IPS-18c (cell line): ENCODE results near the gene PLK2.

Source experiments
- H3K4me3 ChIP-seq: 2 replicates; pipeline ENCODE4 v1.7.0; 2013; ENCODE audit warnings: low read depth, mild to moderate bottlenecking, low read length, moderate library complexity; ENCODE audit not compliant: insufficient read depth
- H3K9me3 ChIP-seq: one replicate; pipeline ENCODE4 v1.6.1; 2013; ENCODE audit warnings: mild to moderate bottlenecking, low read length, moderate library complexity; ENCODE audit not compliant: control insufficient read depth, insufficient read depth

The PLK2 gene

DNA sequence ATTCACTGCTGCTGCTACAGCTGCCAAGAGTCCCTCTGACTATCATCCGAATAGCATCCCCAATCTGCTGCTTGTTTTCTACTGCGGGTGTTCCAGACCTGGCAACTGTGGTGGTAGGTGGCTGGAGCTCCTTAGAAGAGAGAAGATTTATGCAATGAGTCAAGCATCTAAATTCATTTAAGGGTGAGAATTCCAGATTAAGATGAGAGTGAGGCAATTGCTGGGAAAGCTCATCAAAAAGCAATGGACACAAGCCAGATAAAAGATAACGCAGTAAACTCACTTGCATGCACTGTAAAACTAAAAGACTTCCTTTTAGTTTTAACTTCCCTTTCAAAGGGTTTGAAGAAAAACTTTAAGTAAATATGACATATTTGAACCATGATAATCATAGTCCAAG lies 3.9 kb downstream of the PLK2 start:
- H3K9me3 ChIP-seq: no peaks in the 10 kb centered on the region
- no peak overlapping the region for H3K4me3 ChIP-seq

DNA sequence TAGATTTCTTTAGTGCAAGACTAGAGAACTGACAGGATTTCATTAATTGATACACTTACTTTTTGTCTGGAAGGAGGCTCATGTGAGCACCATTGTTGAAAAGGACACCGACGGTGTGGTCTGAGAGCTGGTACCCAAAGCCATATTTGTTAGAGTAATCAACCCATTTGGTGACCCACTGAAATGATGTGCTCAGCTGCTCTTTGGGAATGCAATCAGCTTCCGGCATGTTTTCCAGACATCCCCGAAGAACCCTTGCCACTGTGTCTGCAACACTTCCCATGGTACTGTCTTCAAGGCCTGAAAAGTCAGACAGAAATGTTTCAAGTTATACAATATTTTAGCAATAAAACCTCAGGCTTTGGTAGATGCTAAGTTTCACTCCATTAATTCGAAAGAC lies 4.4 kb downstream of the PLK2 start:
- Histone ChIP-seq H3K9me3 (no peaks in the 10 kb centered on the region), H3K4me3 (no peak overlapping the region)

- no peaks in the 10 kb centered on the region for H3K9me3 ChIP-seq
- no peak overlapping the region for H3K4me3 ChIP-seq
These were observed 4.8 kb downstream of the PLK2 start for GRCh38 chr5:58455066-58455465.

DNA sequence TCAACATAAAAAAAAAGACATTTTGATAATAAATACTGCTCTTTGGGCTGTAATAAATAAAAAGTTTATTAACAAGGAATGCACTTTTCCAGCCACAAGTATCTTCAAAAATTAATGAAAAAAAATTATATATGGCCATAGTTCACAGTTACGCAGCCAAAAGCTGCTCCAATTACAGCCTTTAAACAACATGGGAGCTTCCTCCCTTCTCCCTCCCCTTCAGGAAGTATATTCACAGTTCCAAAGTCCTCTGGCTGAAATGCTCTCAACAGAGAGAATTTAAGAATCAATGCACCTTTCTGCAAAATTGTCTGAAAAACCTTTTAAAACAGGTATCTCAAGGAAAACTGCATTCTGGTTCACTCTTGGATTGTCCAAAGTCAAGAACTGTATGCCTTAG lies 5.9 kb downstream of the PLK2 start:
- Histone ChIP-seq H3K9me3 (no peaks in the 10 kb centered on the region), H3K4me3 (no peak overlapping the region)

- H3K9me3 ChIP-seq: no peaks in the 10 kb centered on the region
- no peak overlapping the region for H3K4me3 ChIP-seq
These were observed 6.6 kb downstream of the PLK2 start for GRCh38 chr5:58453306-58453705.

DNA sequence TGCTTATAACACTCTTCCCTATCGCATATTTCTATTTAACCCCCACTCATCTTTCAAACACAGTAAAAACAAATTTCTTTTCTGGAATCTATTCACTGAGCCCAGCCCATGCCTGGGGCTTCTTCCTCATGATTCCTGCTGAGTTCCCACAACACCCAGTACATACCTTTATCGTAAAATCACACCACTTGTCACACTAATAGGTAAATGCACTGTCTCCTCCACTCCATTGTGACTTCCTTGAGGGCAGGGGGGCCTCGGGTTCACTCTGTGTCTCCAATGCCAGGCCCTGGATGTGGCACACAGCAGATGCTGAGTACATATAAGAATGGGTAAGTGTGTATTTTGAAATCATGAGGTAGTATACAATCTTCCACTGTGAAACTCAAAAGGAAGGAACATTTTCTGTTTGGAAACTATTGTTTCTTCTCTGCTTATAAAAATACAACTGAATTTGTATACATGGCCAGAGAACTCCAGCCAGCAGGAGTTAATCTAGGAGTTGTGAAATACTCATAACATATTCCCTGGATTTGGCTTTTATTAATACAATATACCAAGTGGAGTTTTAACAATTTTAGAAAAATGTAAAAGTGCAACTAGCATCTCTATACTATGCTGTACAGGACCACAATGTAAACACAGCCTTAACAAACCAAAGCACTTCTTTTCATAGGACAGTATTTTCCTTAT lies 7.2 kb downstream of the PLK2 start:
- no peaks in the 10 kb centered on the region for H3K9me3 ChIP-seq
- H3K4me3 ChIP-seq: no peak overlapping the region

GRCh38 chr5:58451732-58452565 lies 7.9 kb downstream of the PLK2 start:
- no peak overlapping the region for H3K4me3 ChIP-seq

GRCh38 chr5:58450811-58451629 lies 8.9 kb downstream of the PLK2 start:
- Histone ChIP-seq H3K9me3 (no peaks in the 10 kb centered on the region), H3K4me3 (no peak overlapping the region)

More at GRCh38 chr5:58451732-58452565, 7.9 kb downstream of the PLK2 start:
- no peaks in the 10 kb centered on the region for H3K9me3 ChIP-seq

DNA sequence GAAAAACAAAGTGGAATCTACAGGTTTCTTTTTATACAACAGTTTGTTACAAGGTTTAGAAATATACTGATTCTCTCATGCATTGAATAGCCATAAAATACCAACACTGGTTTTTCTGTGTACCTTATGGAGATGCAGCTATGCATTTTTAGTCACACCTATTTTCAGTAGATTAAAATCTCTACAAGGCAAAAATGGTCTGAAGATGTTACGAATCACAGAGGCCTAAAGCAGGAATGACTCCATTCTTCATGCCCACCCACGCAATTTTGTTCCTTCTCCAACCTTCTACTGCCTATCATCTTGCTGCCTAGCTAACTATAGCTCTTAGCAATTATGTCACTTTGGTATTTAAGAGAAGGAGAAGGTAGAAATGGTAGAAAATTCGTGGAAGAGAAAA lies 9.9 kb downstream of the PLK2 start:
- no peak overlapping the region for H3K4me3 ChIP-seq
- H3K9me3 ChIP-seq: no peaks in the 10 kb centered on the region

GRCh38 chr5:58447226-58447625 lies 12.7 kb downstream of the PLK2 start:
- no peak overlapping the region for H3K4me3 ChIP-seq
- H3K9me3 ChIP-seq: no peaks in the 10 kb centered on the region

GRCh38 chr5:58446024-58446423 lies 13.9 kb downstream of the PLK2 start:
- no peaks in the 10 kb centered on the region for H3K9me3 ChIP-seq

DNA sequence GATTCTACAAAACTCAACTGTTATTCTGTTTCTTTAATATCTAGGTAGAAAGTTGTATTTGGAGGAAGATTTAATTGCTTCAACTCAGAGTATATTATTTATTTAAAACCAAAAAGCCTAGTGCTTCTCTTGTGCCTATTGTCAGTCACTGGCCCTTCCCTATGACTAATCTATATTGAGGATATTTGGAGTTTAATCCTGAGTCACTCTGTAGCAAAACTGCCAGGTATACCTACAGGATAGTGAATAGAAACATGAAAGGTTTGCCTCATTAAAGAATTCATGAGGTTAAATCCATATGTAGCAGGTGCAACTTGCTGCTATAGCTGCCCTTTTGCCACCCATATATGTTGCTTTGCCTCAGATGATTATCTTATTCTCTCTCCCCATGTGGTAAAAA lies 15.1 kb downstream of the PLK2 start:
- H3K4me3 ChIP-seq: no peak overlapping the region
- H3K9me3 ChIP-seq: no peaks in the 10 kb centered on the region

More at GRCh38 chr5:58446024-58446423, 13.9 kb downstream of the PLK2 start:
- no peak overlapping the region for H3K4me3 ChIP-seq

DNA sequence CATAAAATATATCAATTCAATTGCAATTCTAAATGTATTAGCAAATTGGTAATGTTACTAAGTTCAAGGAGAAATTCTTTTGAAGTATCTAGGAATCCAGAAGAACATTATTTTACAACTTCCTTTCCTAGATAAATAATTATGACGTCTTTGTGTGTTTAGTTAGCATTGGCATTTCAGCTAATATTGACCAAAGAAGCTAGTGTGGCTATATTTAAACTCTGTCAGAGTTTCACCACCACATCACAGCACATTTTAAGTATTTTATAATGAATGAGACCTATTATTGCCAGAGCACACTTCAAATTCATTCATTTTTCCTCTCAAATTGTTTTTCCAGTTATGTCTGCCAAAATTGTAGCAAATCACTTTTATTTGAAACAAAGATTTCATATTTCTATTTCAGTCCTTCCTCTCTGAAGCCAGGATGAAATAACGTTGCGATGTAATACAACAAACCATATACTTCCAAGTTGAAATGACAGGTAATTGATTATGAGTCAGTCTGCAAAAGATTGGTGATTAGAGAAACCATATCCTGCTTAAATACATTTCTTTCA lies 18.9 kb downstream of the PLK2 start:
- Histone ChIP-seq H3K9me3 (no peaks in the 10 kb centered on the region), H3K4me3 (no peak overlapping the region)

GRCh38 chr5:58439094-58439644 lies 20.7 kb downstream of the PLK2 start:
- H3K9me3 ChIP-seq: no peaks in the 10 kb centered on the region
- no peak overlapping the region for H3K4me3 ChIP-seq

GRCh38 chr5:58437661-58438060 lies 22.2 kb downstream of the PLK2 start:
- Histone ChIP-seq H3K9me3 (no peaks in the 10 kb centered on the region), H3K4me3 (no peak overlapping the region)

DNA sequence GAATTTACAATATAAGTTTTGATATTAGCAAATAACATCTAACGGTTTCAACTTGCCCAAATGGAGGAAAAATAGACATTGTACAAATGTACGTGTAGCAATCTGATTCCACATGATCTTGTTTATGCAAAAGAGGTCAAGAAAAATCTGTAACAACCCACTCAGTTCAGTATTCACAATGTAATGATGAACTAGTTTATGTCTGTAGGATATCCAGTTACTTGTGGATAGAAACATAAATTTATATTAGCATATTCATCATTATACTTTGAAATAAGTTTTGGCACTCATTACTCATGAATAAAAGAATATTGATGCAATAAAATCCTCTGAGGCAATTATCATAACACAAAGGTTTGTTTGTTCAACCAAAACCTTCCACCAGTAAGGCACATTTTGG lies 28.1 kb downstream of the PLK2 start:
- Histone ChIP-seq H3K9me3 (no peaks in the 10 kb centered on the region), H3K4me3 (no peak overlapping the region)

GRCh38 chr5:58412932-58413331 lies 47.0 kb downstream of the PLK2 start:
- no peak overlapping the region for H3K4me3 ChIP-seq

More at GRCh38 chr5:58412932-58413331, 47.0 kb downstream of the PLK2 start:
- H3K9me3 ChIP-seq: no peaks in the 10 kb centered on the region
